SU-DHL-6 (cell line): ENCODE results near the gene NPM1.

Source experiments
- H2AFZ ChIP-seq: fragments of 200-600 bp; sonication (generic); 2 replicates; pipeline ENCODE4 v1.6.1; 2014; ENCODE audit warnings: low read depth, mild to moderate bottlenecking, moderate library complexity, mixed read lengths, antibody characterized with exemption, low read length; ENCODE audit not compliant: severe bottlenecking
- H3F3A ChIP-seq: fragments of 200-600 bp; shearing (Covaris generic); 2 replicates; pipeline ENCODE4 v1.6.0; 2016; ENCODE audit warnings: antibody characterized with exemption, mild to moderate bottlenecking; ENCODE audit not compliant: insufficient read depth
- H3K27ac ChIP-seq: fragments of 200-600 bp; sonication (generic); 2 replicates; pipeline ENCODE4 v1.5.1; 2016; ENCODE audit warnings: low read depth, mild to moderate bottlenecking, low read length, moderate library complexity, mixed read lengths
- H3K27me3 ChIP-seq: fragments of 200-600 bp; sonication (generic), shearing (Covaris generic); 2 replicates; pipeline ENCODE4 v1.6.0; 2014; ENCODE audit warnings: mild to moderate bottlenecking, low read length
- H3K36me3 ChIP-seq: fragments of 200-600 bp; sonication (generic); 2 replicates; pipeline ENCODE4 v1.6.1; 2014; ENCODE audit warnings: mild to moderate bottlenecking, low read length, mixed read lengths
- H3K4me2 ChIP-seq: fragments of 300-600, 200-600 bp; shearing (Covaris generic), sonication (generic); 2 replicates; pipeline ENCODE4 v1.6.0; 2014; ENCODE audit warnings: low read length, low read depth, mild to moderate bottlenecking; ENCODE audit not compliant: poor library complexity, severe bottlenecking
- H3K4me3 ChIP-seq: fragments of 200-600 bp; sonication (generic); 2 replicates; pipeline ENCODE4 v1.5.1; 2014; ENCODE audit warnings: antibody characterized with exemption, low read length, mild to moderate bottlenecking, mixed read lengths; ENCODE audit not compliant: insufficient read depth, poor library complexity, severe bottlenecking
- H3K79me2 ChIP-seq: fragments of 200-600 bp; sonication (generic); 2 replicates; pipeline ENCODE4 v1.6.1; 2014; ENCODE audit warnings: mild to moderate bottlenecking, low read length, moderate library complexity; ENCODE audit not compliant: insufficient read depth
- H3K9ac ChIP-seq: fragments of 200-600 bp; sonication (generic); 2 replicates; pipeline ENCODE4 v1.7.0; 2014; ENCODE audit warnings: mild to moderate bottlenecking, low read length
- H3K9me2 ChIP-seq: fragments of 200-600 bp; sonication (generic); replicated peaks from 2 replicates; pipeline ENCODE4 v1.6.1; 2014; ENCODE audit warnings: low read length; ENCODE audit not compliant: insufficient read depth
- H3K9me3 ChIP-seq: fragments of 200-600 bp; sonication (generic); 2 replicates; pipeline ENCODE4 v1.6.1; 2014; ENCODE audit warnings: low read length, mixed read lengths; ENCODE audit not compliant: insufficient read depth
- H4K20me1 ChIP-seq: fragments of 200-600 bp; sonication (generic); 2 replicates; pipeline ENCODE4 v1.6.1; 2014; ENCODE audit warnings: low read depth, mild to moderate bottlenecking, antibody characterized with exemption, low read length, moderate library complexity, mixed read lengths
- CTCF ChIP-seq: fragments of 200-600 bp; sonication (generic); IDR thresholded peaks from one replicate; pipeline ENCODE4 v1.5.1; 2017; ENCODE audit warnings: antibody characterized with exemption, mild to moderate bottlenecking, low read length, moderate library complexity; ENCODE audit not compliant: insufficient read depth, poor library complexity, severe bottlenecking
- EZH2phosphoT487 ChIP-seq: fragments of 200-600 bp; sonication (generic), shearing (Covaris generic); conservative IDR thresholded peaks from 2 replicates; pipeline ENCODE4 v1.6.1; 2018; ENCODE audit warnings: mild to moderate bottlenecking, antibody characterized with exemption, low read length, moderate library complexity, mixed read lengths

The NPM1 gene

GRCh38 chr5:171444582-171444981 lies 56.9 kb downstream of the NPM1 start:
- TF ChIP-seq CTCF (no peak), EZH2phosphoT487 (no peak)
- Histone ChIP-seq H4K20me1 (no peaks in the 10 kb centered on the region), H3K36me3 (no peaks in the 10 kb centered on the region), H3K4me3 (no peak overlapping the region), H3K79me2 (no peaks in the 10 kb centered on the region), H3K27ac (no peak overlapping the region), H3K9ac (no peak overlapping the region), H3F3A (no peaks in the 10 kb centered on the region), H3K9me2 (no peaks in the 10 kb centered on the region), H3K4me2 (no peak overlapping the region), H2AFZ (no peak overlapping the region), H3K9me3 (no peaks in the 10 kb centered on the region), H3K27me3 (no peaks in the 10 kb centered on the region)

DNA sequence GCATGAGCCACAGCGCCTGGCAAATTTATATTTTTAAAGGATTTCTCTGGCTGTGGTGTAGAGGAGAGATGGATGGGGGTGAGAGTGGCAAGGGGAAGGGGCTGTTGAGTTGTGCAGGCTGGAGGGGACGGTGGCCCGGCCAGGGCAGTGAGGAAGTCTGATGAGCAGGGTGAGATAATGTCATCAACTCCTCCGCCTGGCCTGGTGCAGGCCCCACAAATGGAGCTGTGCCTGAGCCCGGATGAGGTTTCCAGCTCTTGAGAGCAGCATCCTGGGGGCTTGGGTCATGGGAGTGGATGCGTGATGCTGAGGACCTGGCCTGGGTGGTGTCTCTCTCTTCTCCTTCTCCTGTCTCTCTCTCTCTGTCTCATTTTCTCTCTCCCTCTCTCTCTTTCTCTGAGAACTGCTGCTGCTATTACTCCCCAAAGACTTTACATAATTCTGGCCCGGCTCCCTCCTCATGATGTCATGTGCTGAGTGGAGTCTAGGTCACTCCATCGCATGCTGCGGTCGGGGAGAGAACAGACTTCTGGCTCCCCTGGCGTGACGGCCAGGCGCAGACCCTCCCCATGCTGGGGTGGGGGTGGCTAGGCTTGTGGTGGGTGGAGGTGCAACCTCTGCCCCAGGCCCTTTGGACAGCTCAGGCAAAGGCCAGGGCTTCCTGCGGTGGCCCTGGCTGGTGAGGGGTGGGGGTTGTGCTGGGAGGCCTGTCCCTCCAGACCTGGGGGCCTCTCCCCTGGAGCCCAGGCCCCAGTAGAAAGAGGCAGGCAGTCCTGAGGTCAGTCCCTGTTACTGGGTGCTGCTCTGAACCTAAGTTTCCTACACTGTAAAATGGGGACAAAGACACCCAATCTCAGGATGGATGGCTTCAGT lies 58.2 kb downstream of the NPM1 start:
- no peak overlapping the region for H3K9ac ChIP-seq
- no peaks in the 10 kb centered on the region for H3K79me2 ChIP-seq
- H3K4me2 ChIP-seq, result no peak overlapping the region
- no peaks in the 10 kb centered on the region for H3F3A ChIP-seq
- H3K9me3 ChIP-seq, result no peaks in the 10 kb centered on the region
- H3K27ac ChIP-seq, result no peak overlapping the region
- H3K36me3 ChIP-seq, result no peaks in the 10 kb centered on the region
- H2AFZ ChIP-seq, result no peak overlapping the region
- no peaks in the 10 kb centered on the region for H3K27me3 ChIP-seq
- H4K20me1 ChIP-seq, result no peaks in the 10 kb centered on the region
- H3K9me2 ChIP-seq, result no peaks in the 10 kb centered on the region
- TF ChIP-seq CTCF, result no peak
- TF ChIP-seq EZH2phosphoT487, result no peak
- H3K4me3 ChIP-seq, result no peak overlapping the region

DNA sequence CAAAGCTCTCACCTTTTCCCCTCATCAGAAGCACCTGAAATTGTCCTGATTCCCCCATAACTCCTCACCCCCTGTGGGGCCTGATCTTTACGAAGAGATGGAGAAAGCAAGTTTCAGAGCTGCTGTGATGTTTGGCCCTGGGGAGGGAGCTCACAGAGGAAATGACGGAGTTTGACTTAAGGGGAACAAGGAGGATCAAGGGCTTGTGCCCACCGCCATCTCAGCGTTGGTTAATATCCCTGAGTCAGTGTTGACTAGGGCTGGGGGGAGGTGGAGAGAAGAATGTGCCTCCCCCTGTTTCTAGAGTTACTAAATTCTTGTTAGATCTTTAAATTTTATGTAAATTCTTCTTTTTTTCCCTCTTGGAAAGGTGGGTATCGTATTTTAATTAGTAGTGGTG lies 59.6 kb downstream of the NPM1 start:
- no peak overlapping the region for H3K4me2 ChIP-seq
- H3F3A ChIP-seq, result no peaks in the 10 kb centered on the region
- H3K9me2 ChIP-seq, result no peaks in the 10 kb centered on the region
- H3K4me3 ChIP-seq, result no peak overlapping the region
- no peak overlapping the region for H3K27ac ChIP-seq
- H2AFZ ChIP-seq, result no peak overlapping the region
- TF ChIP-seq EZH2phosphoT487, result no peak
- TF ChIP-seq CTCF, result no peak
- H3K27me3 ChIP-seq, result no peaks in the 10 kb centered on the region
- no peaks in the 10 kb centered on the region for H3K36me3 ChIP-seq
- no peaks in the 10 kb centered on the region for H3K9me3 ChIP-seq
- no peaks in the 10 kb centered on the region for H3K79me2 ChIP-seq
- H4K20me1 ChIP-seq, result no peaks in the 10 kb centered on the region
- H3K9ac ChIP-seq, result no peak overlapping the region
